IPS-18c (cell line): ENCODE data around the gene ALKAL2.

Experiments
- H3K4me3 ChIP-seq: 2 replicates; pipeline ENCODE4 v1.7.0; 2013; ENCODE audit warnings: low read depth, mild to moderate bottlenecking, low read length, moderate library complexity; ENCODE audit not compliant: insufficient read depth
- H3K9me3 ChIP-seq: one replicate; pipeline ENCODE4 v1.6.1; 2013; ENCODE audit warnings: mild to moderate bottlenecking, low read length, moderate library complexity; ENCODE audit not compliant: control insufficient read depth, insufficient read depth

The ALKAL2 gene

GRCh38 chr2:234421-234820 is 53.5 kb downstream of the ALKAL2 start:
- Histone ChIP-seq H3K4me3 (no peak overlapping the region), H3K9me3 (no peaks in the 10 kb centered on the region)

GRCh38 chr2:233030-233429 is 54.9 kb downstream of the ALKAL2 start:
- Histone ChIP-seq H3K4me3 (no peak overlapping the region), H3K9me3 (no peaks in the 10 kb centered on the region)

- Histone ChIP-seq H3K9me3 (no peaks in the 10 kb centered on the region), H3K4me3 (no peak overlapping the region)
Observed at GRCh38 chr2:231521-232185, 56.2 kb downstream of the ALKAL2 start.
